ENCODE data around the gene NPR1.

DNA sequence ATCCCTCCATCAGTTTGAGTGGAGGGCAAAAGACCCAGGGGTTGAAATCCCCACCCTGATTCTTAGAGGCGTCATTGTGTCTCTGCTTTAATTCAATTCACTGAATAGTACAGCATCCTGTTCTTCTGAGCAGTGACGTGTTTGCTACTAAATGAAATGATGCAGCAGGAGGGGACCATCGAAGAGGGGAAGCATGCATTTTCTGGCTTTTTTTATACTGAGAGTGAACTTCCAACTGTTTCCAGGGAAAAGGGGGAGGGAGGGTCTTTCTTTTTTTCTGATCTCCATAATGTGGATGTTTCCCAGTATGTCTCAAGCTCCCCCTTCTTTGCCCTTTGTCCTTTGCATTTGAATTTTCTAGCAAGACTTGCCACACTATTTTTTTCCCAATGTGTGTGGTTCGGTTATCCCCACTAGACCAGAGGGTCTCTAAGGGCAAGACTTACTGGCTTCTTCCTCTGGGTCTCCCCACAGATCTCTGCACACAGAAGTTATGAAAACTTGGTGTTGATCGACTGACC, 52.0 kb downstream of the NPR1 start:
- TF ChIP-seq ZNF274 (IDR thresholded peaks at IDR 0.05; ENCODE audit: low read depth, low read length) (no peak), YY1 (IDR thresholded peaks at IDR 0.05; ENCODE audit: insufficient read depth, insufficient read length) (no peak), SUZ12 (IDR thresholded peaks at IDR 0.05; ENCODE audit: extremely low read depth, insufficient read depth, insufficient read length) (no peak)
